ENCODE results near the gene COL19A1. TPM values are rescaled to one million over a fixed set of nuclear protein-coding genes. Genes with fewer than 3 reads are reported as not detected.

Gene COL19A1
- total and polyA plus RNA-seq, 9 of the 15 experiments (the other 6 are each of a cell fraction or from before 2014, with no cell fraction given): not detected

GRCh38 chr6:70194421-70194820 lies 328.1 kb downstream of the COL19A1 start:
- Histone ChIP-seq H3K27me3 (ENCODE audit: control insufficient read depth in 2 of 2, insufficient read depth in 2 of 2, low read length in 2 of 2) (peaks cover 3 to 15% of the 10 kb centered on the region in 2 experiments; a peak in 4 of 5 replicates), H3K9me3 (replicated peaks; ENCODE audit: control insufficient read depth, insufficient read depth, low read depth, low read length) (no peaks in the 10 kb centered on the region), H3K4me3 (no peak overlapping the region), H3K9ac (ENCODE audit: insufficient read depth in 1 of 2, low read depth in 2 of 2, low read length in 2 of 2) (no peak overlapping the region), H3K79me2 (ENCODE audit: control insufficient read depth, insufficient read depth, low read length) (no peaks in the 10 kb centered on the region), H3K4me2 (ENCODE audit: insufficient read depth, low read length) (no peak overlapping the region), H3K9me1 (ENCODE audit: control insufficient read depth, insufficient read depth, low read length) (no peaks in the 10 kb centered on the region), H2AFZ (ENCODE audit: low read depth, low read length) (no peak overlapping the region), H3K27ac (ENCODE audit: extremely low read depth, low read depth, low read length) (no peak overlapping the region), H3K36me3 (ENCODE audit: control insufficient read depth, insufficient read depth, low read length) (no peaks in the 10 kb centered on the region), H3K4me1 (replicated peaks in 1 of 2; ENCODE audit: control insufficient read depth in 2 of 2, insufficient read depth in 2 of 2, low read length in 2 of 2) (no peaks in the 10 kb centered on the region), H4K20me1 (replicated peaks; ENCODE audit: control insufficient read depth, insufficient read depth, low read length) (no peaks in the 10 kb centered on the region)
- DNase-seq (ENCODE audit: extremely low read depth in 1 of 4, low spot score in 3 of 4): no peak
- BruUV-seq (replicated peaks): no TSS peak
- ATAC-seq: no peak
- TF ChIP-seq, protein P1, sequence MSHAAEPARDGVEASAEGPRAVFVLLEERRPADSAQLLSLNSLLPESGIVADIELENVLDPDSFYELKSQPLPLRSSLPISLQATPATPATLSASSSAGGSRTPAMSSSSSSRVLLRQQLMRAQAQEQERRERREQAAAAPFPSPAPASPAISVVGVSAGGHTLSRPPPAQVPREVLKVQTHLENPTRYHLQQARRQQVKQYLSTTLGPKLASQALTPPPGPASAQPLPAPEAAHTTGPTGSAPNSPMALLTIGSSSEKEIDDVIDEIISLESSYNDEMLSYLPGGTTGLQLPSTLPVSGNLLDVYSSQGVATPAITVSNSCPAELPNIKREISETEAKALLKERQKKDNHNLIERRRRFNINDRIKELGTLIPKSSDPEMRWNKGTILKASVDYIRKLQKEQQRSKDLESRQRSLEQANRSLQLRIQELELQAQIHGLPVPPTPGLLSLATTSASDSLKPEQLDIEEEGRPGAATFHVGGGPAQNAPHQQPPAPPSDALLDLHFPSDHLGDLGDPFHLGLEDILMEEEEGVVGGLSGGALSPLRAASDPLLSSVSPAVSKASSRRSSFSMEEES (CRISPR knock-in tag; IDR thresholded peaks at IDR 0.05): no peak
- TF ChIP-seq FOXA1 (IDR thresholded peaks at IDR 0.05; ENCODE audit: borderline replicate concordance) (no peak), ZNF717 (CRISPR knock-in tag; IDR thresholded peaks at IDR 0.05) (no peak), CUX1 (CRISPR knock-in tag; IDR thresholded peaks at IDR 0.05) (no peak)
- no peak for FAIRE-seq
- POLR2A ChIA-PET: no interaction called here
- intact Hi-C loops (cut with micrococcal nuclease) (no loop called here), in situ Hi-C loops (cut with MboI) (no loop called here)
- CTCF ChIA-PET (ENCODE audit: low intra/inter-chr PET ratio): no interaction called here
